Gastroesophageal sphincter (tissue), 4 donors: Measurements from ENCODE around the gene EHMT2. TPM values are rescaled to one million over a fixed set of nuclear protein-coding genes. Genes with fewer than 3 reads are reported as not detected.
"Not testable (repeated sequence)": the region's sequence is repeated elsewhere in the genome, so short reads cannot be mapped to it uniquely, and the experiment has no call there.

ENCODE experiments used
- ATAC-seq: fragments of 150-250 bp; one replicate; pipeline ENCODE4 v1.9.1; 2016; ENCODE audit warnings: mild to moderate bottlenecking, moderate library complexity
- H3K27ac ChIP-seq, 4 donors: fragments of 200-600 bp; sonication (generic) in 3 of 4; 1 replicate in 3 of 4; 2 replicates in 1 of 4; pipeline ENCODE4 v1.5.1; 2016 to 2019
- H3K27me3 ChIP-seq: fragments of 200-600 bp; sonication (generic); one replicate; pipeline ENCODE4 v1.5.1; 2019
- H3K36me3 ChIP-seq, 2 donors: fragments of 200-600 bp; sonication (generic); one replicate each; pipeline ENCODE4 v1.5.1; 2019; ENCODE audit warnings: control low read depth in 1 of 2
- H3K4me1 ChIP-seq, 3 donors: fragments of 200-600 bp; sonication (generic); 1 replicate in 2 of 3; 2 replicates in 1 of 3; pipeline ENCODE4 v1.5.1; 2016 to 2019; ENCODE audit warnings: control low read depth in 2 of 3
- H3K4me3 ChIP-seq, 2 donors: fragments of 200-600 bp; sonication (generic); one replicate each; pipeline ENCODE4 v1.5.1; 2019; ENCODE audit warnings: mild to moderate bottlenecking in 1 of 2, moderate library complexity in 1 of 2
- H3K9me3 ChIP-seq, 3 donors: fragments of 200-600 bp; sonication (generic); one replicate each; pipeline ENCODE4 v1.5.1; 2017 to 2019; ENCODE audit warnings: control low read depth in 2 of 3
- EP300 ChIP-seq: sonication (generic); formaldehyde crosslinking; IDR thresholded peaks from one replicate; pipeline ENCODE4 v1.6.1; 2017; ENCODE audit warnings: antibody characterized with exemption, mild to moderate bottlenecking
- POLR2A ChIP-seq, 2 donors: fragments of 450-650 bp; IDR thresholded peaks; one replicate each; pipeline ENCODE4 v1.6.1; 2017; ENCODE audit warnings: antibody characterized with exemption in 2 of 2, mild to moderate bottlenecking in 2 of 2, moderate library complexity in 1 of 2
- POLR2AphosphoS5 ChIP-seq: sonication (generic); formaldehyde crosslinking; IDR thresholded peaks from one replicate; pipeline ENCODE4 v1.6.1; 2017; ENCODE audit warnings: antibody characterized with exemption
- WGBS, 2 donors: methylation state at CpG; one replicate each; pipeline ENCODE4 v1.1.5; 2018; ENCODE audit warnings: low coverage in 1 of 2; 5-methylcytosine and 5-hydroxymethylcytosine counted together
- total RNA-seq, 4 donors: library from RNA; depleted of rRNA; stranded (reverse); fragments of >200 nt; gene quantifications; one replicate each; pipeline ENCODE4 v1.1.0, GENCODE V29; 2016
- TF ChIP-seq, protein P1 (sequence below), 4 experiments: fragments of 200-600 bp in 2 of 4; fragments of 450-650 bp in 2 of 4; sonication (generic) in 1 of 4; IDR thresholded peaks; one replicate each; pipeline ENCODE4 v1.5.1; 2017 to 2019; ENCODE audit warnings: antibody characterized with exemption in 4 of 4, mild to moderate bottlenecking in 2 of 4, moderate library complexity in 2 of 4

Gene EHMT2
- total RNA-seq, 4 donors from 2014 or later, result 29.5 to 43.4 (median 35.5) TPM

DNA sequence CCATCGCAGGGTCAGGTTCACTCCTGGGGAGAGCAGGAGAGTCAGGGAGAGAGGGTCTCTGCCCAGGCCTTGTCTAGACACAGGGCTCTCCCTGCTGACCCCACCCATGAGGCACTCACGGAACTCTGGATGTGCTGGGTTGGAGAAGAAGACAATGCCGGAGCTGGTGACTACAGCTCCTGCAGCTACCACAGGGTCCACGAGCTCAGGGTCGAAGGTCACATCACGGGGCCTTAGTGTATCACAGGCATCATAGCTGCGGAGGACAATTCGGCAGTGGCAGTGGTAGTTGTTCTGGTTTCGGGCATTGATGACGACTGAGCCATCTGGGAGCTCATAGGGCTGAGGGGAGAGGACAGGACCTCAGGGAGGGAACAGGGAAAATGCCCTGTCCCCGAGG is 37.6 kb downstream of the EHMT2 start:
- Histone ChIP-seq H3K27me3 (no peaks in the 10 kb centered on the region), H3K4me3 (no peak overlapping the region), H3K36me3 (peaks cover 0 to 48% of the 10 kb centered on the region in 2 donors), H3K9me3 (no peaks in the 10 kb centered on the region), H3K27ac (no peak overlapping the region), H3K4me1 (peaks cover 0 to 33% (median 6%) of the 10 kb centered on the region in 3 donors)
- TF ChIP-seq, protein P1, sequence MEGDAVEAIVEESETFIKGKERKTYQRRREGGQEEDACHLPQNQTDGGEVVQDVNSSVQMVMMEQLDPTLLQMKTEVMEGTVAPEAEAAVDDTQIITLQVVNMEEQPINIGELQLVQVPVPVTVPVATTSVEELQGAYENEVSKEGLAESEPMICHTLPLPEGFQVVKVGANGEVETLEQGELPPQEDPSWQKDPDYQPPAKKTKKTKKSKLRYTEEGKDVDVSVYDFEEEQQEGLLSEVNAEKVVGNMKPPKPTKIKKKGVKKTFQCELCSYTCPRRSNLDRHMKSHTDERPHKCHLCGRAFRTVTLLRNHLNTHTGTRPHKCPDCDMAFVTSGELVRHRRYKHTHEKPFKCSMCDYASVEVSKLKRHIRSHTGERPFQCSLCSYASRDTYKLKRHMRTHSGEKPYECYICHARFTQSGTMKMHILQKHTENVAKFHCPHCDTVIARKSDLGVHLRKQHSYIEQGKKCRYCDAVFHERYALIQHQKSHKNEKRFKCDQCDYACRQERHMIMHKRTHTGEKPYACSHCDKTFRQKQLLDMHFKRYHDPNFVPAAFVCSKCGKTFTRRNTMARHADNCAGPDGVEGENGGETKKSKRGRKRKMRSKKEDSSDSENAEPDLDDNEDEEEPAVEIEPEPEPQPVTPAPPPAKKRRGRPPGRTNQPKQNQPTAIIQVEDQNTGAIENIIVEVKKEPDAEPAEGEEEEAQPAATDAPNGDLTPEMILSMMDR (IDR thresholded peaks at IDR 0.05), result no peak
- no peak for TF ChIP-seq POLR2A (IDR thresholded peaks at IDR 0.05)
- WGBS, 2 donors, result 65 to 83% methylated on average over 2 to 4 of the region's 11 CpGs
- no peak for ATAC-seq

DNA sequence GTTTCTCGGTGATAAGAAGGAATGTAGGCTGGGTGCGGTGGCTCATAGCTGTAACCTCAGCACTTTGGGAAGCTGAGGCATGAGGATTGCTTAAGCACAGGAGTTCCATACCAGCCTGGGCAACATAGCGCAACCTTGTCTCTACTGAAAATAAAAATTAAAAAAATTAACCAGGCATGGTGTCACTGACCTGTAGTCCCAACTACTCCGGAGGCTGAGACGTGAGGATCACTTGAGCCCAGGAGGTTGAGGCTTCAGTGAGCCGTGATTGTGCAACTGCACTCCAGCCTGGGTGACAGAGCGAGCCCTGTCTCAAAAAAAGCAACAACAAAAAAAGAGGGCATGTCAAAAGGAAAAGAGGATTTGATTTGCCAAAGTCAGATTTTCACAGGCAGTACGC is 38.8 kb downstream of the EHMT2 start:
- H3K27me3 ChIP-seq, result no peaks in the 10 kb centered on the region
- no peaks in the 10 kb centered on the region for H3K9me3 ChIP-seq
- peaks cover 0 to 23% (median 6%) of the 10 kb centered on the region in 3 donors for H3K4me1 ChIP-seq
- TF ChIP-seq, protein P1 (IDR thresholded peaks at IDR 0.05), result no peak
- TF ChIP-seq EP300 (no peak), POLR2AphosphoS5 (no peak), POLR2A (IDR thresholded peaks at IDR 0.05) (no peak)
- peaks cover 0 to 48% of the 10 kb centered on the region in 2 donors for H3K36me3 ChIP-seq
- no peak overlapping the region for H3K4me3 ChIP-seq
- no peak overlapping the region for H3K27ac ChIP-seq
- WGBS, 2 donors, result 82 to 86% methylated on average over 5 to 8 of the region's 8 CpGs
- ATAC-seq, result no peak

DNA sequence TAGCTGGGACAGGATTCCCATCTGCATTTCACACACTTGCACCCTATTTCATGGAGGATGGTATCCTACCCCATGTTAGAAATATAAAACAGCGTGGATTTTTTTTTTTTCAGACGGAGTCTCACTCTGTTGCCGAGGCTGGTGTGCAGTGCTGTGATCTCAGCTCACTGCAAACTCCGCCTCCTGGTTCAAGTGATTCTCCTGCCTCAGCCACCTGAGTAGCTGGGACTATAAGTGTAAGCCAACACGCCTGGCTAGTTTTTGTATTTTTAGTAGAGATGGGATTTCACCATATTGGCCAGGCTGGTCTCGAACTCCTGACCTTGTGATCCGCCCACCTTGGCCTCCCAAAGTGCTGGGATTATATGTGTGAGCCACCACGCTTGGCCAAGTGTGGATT is 39.7 kb downstream of the EHMT2 start:
- not testable (repeated sequence) for H3K27ac ChIP-seq, H3K4me3 ChIP-seq, H3K27me3 ChIP-seq, H3K9me3 ChIP-seq, ATAC-seq
- peaks cover 0 to 48% of the 10 kb centered on the region in 2 donors for H3K36me3 ChIP-seq
- peaks cover 0 to 16% (median 6%) of the 10 kb centered on the region in 3 donors for H3K4me1 ChIP-seq
- 81 to 88% methylated on average over 6 to 8 of the region's 8 CpGs for WGBS, 2 donors

DNA sequence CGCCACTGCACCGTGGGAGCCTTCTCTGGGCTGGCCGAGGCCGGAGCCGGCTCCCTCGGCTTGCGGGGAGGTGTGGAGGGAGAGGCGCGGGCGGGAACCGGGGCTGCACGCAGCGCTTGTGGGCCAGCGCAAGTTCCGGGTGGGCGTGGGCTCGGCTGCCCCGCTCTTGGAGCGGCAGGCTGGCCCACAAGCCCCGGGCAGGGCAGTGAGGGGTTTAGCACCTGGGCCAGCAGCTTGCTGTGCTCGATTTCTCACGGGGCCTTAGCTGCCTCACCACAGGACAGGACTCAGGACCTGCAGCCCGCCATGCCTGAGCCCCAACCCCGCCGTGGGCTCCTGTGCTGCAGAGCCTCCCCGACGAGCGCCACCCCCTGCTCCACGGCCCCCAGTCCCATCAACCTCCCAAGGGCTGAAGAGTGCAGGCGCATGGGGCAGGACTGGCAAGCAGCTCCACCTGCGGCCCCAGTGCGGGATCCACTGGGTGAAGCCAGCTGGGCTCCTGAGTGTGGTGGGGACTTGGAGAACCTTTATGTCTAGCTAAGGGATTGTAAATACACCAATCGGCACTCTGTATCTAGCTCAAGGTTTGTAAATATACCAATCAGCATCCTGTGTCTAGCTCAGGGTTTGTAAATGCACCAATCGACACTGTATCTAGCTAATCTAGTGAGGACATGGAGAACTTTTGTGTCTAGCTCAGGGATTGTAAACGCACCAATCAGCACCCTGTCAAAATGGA is 45.3 kb downstream of the EHMT2 start:
- H3K27ac ChIP-seq, ATAC-seq, H3K9me3 ChIP-seq, H3K36me3 ChIP-seq, H3K4me1 ChIP-seq, H3K4me3 ChIP-seq, H3K27me3 ChIP-seq: not testable (repeated sequence)
- WGBS, 2 donors, result 92% methylated on average over 2 of the region's 35 CpGs; no CpG with 5 or more reads in 1 of the 2 donors

DNA sequence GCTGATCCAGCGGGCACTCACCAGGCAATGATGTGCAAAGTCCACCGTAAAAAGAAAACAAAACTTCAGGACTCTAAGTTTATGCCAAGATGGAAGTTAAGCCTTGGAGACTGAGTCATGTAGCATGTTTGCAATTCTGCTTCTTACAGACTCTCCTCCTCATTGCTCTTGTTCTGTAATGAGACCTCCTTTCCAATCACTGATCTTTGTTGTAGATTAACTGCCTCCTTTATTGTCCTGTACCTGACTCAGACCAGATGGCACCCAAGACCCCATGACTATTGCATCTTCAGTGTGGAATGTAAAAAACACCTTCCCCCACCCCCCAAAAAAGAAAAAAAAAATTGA is 46.0 kb downstream of the EHMT2 start:
- Histone ChIP-seq H3K4me3 (no peak overlapping the region), H3K9me3 (no peaks in the 10 kb centered on the region), H3K4me1 (no peaks in the 10 kb centered on the region), H3K27ac (no peak overlapping the region), H3K36me3 (no peaks in the 10 kb centered on the region), H3K27me3 (no peaks in the 10 kb centered on the region)
- 59 to 80% methylated on average over 1 to 2 of the region's 2 CpGs for WGBS, 2 donors
- no peak for ATAC-seq
- TF ChIP-seq POLR2AphosphoS5, result no peak
- TF ChIP-seq POLR2A (IDR thresholded peaks at IDR 0.05), result no peak
- no peak for TF ChIP-seq EP300
- TF ChIP-seq, protein P1 (IDR thresholded peaks at IDR 0.05), result no peak

DNA sequence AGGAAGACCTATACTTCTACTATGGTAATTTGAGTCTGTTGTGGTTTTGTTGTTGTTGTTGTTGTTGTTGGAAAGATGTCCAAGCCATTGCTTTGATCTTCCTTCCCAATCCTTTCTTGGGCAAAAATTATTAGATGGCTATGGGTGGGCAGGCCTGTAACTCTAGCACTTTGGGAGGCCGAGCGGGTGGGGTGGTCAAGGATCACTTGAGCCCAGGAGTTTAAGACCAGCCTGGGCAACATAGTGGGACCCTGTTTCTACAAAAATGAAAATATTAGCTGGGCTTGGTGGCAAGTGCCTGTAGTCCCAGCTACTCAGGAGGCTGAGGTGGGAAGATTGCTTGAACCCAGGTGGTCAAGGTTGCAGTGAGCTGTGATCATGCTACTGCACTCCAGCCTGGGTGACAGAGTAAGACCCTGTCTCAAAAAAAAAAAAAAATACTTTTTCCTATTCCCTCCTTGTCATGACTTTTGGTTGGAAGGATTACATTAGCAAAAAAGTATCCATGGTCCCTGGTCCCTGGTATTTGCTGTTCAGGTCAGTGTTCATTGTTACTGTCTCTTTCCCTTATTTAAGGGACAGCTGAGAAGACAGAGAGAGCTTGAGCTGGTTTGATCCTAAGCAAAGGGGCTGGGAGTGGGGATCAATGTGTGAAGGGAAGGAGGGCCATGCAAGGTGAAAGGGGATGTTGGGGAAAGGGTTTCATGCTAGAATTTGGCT is 46.6 kb downstream of the EHMT2 start:
- Histone ChIP-seq H3K36me3 (no peaks in the 10 kb centered on the region), H3K9me3 (no peaks in the 10 kb centered on the region), H3K4me3 (no peak overlapping the region), H3K27me3 (no peaks in the 10 kb centered on the region), H3K27ac (no peak overlapping the region), H3K4me1 (no peaks in the 10 kb centered on the region)
- 100% methylated on average over 2 of the region's 2 CpGs; no CpG with 5 or more reads in 1 of the 2 donors for WGBS, 2 donors
- TF ChIP-seq, protein P1 (IDR thresholded peaks at IDR 0.05), result no peak
- no peak for TF ChIP-seq EP300
- no peak for TF ChIP-seq POLR2AphosphoS5
- TF ChIP-seq POLR2A (IDR thresholded peaks at IDR 0.05), result no peak
- no peak for ATAC-seq
